Measurements from ENCODE around the gene RNF208.

RNF208 gene

DNA sequence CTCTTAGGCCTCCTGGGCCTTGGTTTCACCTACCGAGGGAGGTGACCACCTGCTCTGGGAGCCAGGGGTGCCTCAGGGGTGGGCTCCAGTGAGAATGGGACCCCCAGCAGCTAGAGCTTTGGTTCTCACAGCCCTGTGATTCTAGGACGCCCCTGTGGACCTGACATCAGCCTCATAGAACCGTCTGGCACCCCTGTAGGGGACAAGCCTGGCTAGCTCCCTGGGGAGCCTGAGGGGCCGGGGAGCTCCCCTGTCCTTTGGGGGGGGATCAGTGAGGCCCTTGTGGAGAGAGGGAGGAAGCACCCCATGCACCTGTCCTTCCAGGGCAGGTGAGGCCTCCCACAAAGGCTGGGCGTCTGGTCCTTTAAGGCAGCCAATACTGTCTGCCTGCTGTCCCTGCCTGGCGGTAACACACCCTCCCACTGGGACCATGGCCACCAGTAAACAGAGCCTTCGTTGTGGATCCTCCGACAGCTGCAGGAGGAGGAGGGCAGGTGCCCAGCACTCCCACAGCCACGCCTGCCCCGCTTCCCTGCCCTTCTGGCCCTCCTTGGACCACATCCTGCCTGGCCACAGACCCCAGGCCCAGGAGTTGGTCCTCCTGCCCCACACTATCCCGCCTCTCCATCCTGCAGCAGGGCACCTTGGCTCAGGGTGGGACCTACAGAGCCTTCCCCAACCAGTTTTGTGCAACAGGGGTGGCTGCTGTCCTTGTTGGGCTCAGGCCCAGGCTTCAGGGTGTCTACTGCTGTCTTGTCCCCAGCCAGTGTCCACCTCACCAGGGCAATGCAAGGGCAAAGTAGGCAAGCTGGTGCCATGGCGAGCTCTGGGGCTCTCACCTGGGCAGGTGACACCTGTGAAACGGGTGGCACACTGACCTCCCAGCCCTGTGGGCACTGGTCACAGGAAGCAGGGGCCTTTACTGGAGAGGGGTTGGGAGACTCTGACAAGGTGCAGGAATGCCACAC lies 16.0 kb upstream of the RNF208 start:
- DNase-seq, result no peak

GRCh38 chr9:137236936-137237421 lies 14.9 kb upstream of the RNF208 start:
- no peak for DNase-seq

- peak; percentile 92 for DNase-seq
Observed at GRCh38 chr9:137236238-137236935, 14.3 kb upstream of the RNF208 start.

DNA sequence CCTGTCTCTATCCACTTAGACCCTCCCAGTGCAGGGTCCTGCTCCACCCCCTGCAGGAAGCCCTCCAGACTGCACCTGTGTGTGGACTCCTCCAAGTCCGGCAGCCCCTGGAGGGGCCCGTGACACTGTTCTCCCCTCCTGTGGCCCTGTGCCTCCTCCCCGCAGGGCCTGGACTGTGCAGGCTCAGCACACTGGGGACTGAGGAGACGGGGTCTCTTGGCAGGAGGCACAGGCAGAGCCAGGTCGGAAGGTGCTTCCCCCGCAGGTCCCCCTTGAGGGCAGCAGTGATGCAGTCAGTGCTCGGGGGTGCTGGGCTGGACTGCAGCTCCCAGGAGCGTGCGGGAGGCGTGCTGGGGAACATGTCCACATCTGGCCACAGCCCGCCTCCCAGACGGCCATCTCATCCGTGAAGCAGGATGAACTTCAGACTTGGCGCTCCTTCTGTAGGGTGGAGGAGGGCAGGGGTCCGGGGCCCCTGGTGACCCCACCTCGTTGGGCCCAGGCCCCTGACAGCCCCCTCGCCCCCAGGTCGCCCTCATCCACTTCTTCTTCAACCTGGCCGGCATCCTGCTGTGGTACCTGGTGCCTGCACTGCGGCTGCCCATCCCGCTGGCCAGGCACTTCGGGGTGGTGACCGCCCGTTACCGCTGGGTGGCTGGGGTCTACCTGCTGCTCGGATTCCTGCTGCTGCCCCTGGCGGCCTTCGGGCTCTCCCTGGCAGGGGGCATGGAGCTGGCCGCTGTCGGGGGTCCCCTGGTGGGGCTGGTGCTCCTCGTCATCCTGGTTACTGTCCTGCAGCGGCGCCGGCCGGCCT lies 13.6 kb upstream of the RNF208 start:
- no peak for DNase-seq

GRCh38 chr9:137234758-137235423 lies 12.9 kb upstream of the RNF208 start:
- no peak for DNase-seq

GRCh38 chr9:137234055-137234697 lies 12.1 kb upstream of the RNF208 start:
- DNase-seq, result no peak

GRCh38 chr9:137233143-137233980 lies 11.3 kb upstream of the RNF208 start:
- DNase-seq, result no peak

DNA sequence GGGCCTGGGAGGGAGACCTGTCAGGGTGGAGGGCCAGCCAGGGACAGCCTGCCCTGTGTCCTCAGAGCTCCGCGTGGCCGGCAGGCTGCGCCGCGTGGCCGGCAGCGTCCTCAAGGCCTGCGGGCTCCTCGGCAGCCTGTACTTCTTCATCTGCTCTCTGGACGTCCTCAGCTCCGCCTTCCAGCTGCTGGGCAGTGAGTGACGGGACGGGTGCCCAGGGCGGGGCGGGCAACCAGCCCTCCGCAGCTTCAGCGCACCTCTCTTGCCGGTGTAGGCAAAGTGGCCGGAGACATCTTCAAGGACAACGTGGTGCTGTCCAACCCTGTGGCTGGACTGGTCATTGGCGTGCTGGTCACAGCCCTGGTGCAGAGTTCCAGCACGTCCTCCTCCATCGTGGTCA lies 10.5 kb upstream of the RNF208 start:
- DNase-seq, result no peak

DNA sequence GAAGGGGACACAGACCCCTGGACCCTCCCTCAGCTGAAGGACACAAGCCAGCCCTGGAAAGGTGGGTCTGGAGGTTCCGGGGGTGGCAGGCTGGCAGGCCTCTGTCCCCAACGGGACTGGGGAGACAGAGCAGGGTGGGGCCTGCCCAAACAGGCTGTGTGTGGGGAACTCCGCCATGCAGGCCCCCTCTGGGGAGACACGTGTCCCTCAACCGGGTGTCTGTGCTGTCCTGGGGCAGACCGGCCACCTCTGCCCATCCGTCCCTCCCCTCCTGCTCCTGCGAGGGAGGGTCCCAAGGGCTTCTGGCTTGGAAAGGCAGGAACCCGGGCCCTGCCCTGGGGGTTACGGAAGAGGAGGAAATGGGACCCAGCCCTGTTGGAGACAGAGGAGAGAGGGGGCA lies 10.1 kb upstream of the RNF208 start:
- DNase-seq, result no peak

- DNase-seq, result no peak
Observed at GRCh38 chr9:137231372-137232039, 9.5 kb upstream of the RNF208 start.

- DNase-seq, result no peak
Observed at GRCh38 chr9:137230705-137231371, 8.8 kb upstream of the RNF208 start, which contains the start of gene SLC34A3. Gene SLC34A3, plus strand, starts transcription at chr9:137230901. Its CDS starts 802 bp downstream, at chr9:137231703.

GRCh38 chr9:137229903-137230704 lies 8.1 kb upstream of the RNF208 start:
- no peak for DNase-seq

GRCh38 chr9:137228968-137229896 lies 7.2 kb upstream of the RNF208 start:
- no peak for DNase-seq

DNA sequence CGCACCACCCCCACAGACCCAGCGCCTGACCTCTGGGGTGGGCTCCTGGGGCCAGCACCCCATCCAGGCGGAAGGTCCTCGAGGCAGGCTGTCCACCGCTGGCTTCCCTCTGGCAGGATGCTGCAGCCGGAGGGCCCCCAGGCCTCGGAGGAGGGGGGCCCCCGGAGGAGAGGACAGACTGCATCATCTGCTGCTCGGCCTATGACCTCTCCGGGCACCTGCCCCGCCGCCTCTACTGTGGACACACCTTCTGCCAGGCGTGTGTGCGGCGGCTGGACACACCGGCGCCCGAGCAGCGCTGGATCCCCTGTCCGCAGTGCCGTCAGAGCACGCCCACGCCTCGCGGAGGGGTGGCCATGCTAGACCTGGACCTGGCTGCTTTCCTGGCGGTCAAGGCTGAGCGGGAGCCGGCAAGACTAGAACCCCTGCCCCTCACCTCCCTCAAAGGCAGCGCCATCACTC lies 6.5 kb upstream of the RNF208 start:
- DNase-seq, result no peak

DNA sequence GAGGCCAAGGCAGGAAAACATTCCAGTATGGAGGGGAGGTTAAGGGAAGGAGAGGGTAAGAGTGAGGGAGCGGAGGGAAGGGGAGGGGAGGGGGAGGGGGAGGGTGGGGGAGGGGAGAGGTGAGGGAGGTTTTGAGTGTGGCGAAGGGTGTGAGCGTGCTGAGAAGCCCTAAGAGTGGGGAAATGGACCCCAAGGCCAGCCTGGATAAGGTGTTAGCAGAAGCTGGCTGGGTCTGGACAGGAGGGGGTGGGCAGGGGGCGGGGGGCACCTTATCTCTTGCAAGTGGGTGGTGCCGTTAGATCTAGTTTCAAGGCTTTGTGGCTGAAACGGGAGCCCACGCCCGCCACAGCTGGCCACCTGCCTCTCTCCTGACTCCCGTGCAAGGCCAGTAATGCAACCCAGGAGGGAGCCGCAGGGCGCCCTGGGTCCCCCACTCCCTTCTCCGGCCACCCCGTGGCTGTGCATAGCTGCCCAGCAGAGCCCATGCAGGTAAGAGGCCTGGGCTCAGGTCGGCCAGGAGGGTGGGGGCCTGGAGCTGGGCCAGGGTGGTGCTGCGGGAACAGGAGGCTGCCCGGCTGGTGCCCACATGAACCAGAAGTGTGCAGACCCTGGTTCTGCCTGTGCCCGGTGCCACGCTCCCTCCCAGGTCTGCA lies 5.9 kb upstream of the RNF208 start:
- no peak for DNase-seq

GRCh38 chr9:137227054-137227852 lies 5.2 kb upstream of the RNF208 start, which contains the start of gene RNF224:
Gene RNF224, plus strand, starts transcription at chr9:137227502. Its CDS starts 834 bp downstream, at chr9:137228336.
- peak; percentile 82 for DNase-seq

Data from activated naive CD4-positive, alpha-beta T cell treated with Interleukin-2 at 50 U/mL for 16 hours (primary cell).